Fibroblast of the conjunctiva (primary cell): ENCODE results near the gene ANXA5.

Source experiments
- DNase-seq: peaks from one replicate; pipeline ENCODE4 v3.0.0-alpha.2; 2010; ENCODE audit warnings: low read depth

ANXA5 gene

GRCh38 chr4:121712001-121712651, 15.3 kb upstream of the ANXA5 start:
- DNase-seq: no peak

GRCh38 chr4:121711263-121712000, 14.7 kb upstream of the ANXA5 start:
- peak; percentile 89 for DNase-seq

GRCh38 chr4:121709766-121710405, 13.1 kb upstream of the ANXA5 start:
- no peak for DNase-seq

- DNase-seq: no peak
Measured at GRCh38 chr4:121707344-121707743, 10.6 kb upstream of the ANXA5 start.

GRCh38 chr4:121706595-121707021, 9.8 kb upstream of the ANXA5 start:
- no peak for DNase-seq

GRCh38 chr4:121705521-121705920, 8.7 kb upstream of the ANXA5 start:
- no peak for DNase-seq

- DNase-seq: no peak
Measured at GRCh38 chr4:121702136-121702535, 5.4 kb upstream of the ANXA5 start.

GRCh38 chr4:121701263-121701662, 4.5 kb upstream of the ANXA5 start:
- no peak for DNase-seq

GRCh38 chr4:121698236-121698671, 1.5 kb upstream of the ANXA5 start:
- DNase-seq: no peak

- no peak for DNase-seq
Measured at GRCh38 chr4:121697564-121697963, 784 bp upstream of the ANXA5 start.

- peak; percentile 57 for DNase-seq
Measured at GRCh38 chr4:121696170-121696580, 605 bp downstream of the ANXA5 start.

GRCh38 chr4:121693886-121694285, 2.9 kb downstream of the ANXA5 start:
- DNase-seq: no peak

- DNase-seq: no peak
Measured at GRCh38 chr4:121693450-121693849, 3.3 kb downstream of the ANXA5 start.

GRCh38 chr4:121692261-121692660, 4.5 kb downstream of the ANXA5 start:
- DNase-seq: no peak

- no peak for DNase-seq
Measured at GRCh38 chr4:121690001-121690400, 6.8 kb downstream of the ANXA5 start.

GRCh38 chr4:121688701-121689100, 8.1 kb downstream of the ANXA5 start:
- no peak for DNase-seq

- DNase-seq: no peak
Measured at GRCh38 chr4:121688261-121688660, 8.5 kb downstream of the ANXA5 start.

GRCh38 chr4:121686255-121686654, 10.5 kb downstream of the ANXA5 start:
- DNase-seq: no peak

- DNase-seq: no peak
Measured at GRCh38 chr4:121685257-121685656, 11.5 kb downstream of the ANXA5 start.

GRCh38 chr4:121684561-121684960, 12.2 kb downstream of the ANXA5 start:
- no peak for DNase-seq

GRCh38 chr4:121684016-121684415, 12.8 kb downstream of the ANXA5 start:
- no peak for DNase-seq

GRCh38 chr4:121680571-121680970, 16.2 kb downstream of the ANXA5 start:
- no peak for DNase-seq

- DNase-seq: no peak
Measured at GRCh38 chr4:121679951-121680350, 16.8 kb downstream of the ANXA5 start.
